Measurements from ENCODE around the gene CFDP1. TPM values are rescaled to one million over a fixed set of nuclear protein-coding genes. Genes with fewer than 3 reads are reported as not detected.

The CFDP1 gene
- polyA plus RNA-seq, 2 of the 4 experiments (the other 2 are of a cell fraction): 70.2 to 72.8 TPM

GRCh38 chr16:75288181-75288580 is 145.1 kb downstream of the CFDP1 start (continued):
- TF ChIP-seq USF2 (IDR thresholded peaks at IDR 0.05) (no peak), MAFK (IDR thresholded peaks at IDR 0.05; ENCODE audit: partially characterized antibody) (no peak), CHD4 (IDR thresholded peaks at IDR 0.05; ENCODE audit: borderline replicate concordance) (no peak)

DNA sequence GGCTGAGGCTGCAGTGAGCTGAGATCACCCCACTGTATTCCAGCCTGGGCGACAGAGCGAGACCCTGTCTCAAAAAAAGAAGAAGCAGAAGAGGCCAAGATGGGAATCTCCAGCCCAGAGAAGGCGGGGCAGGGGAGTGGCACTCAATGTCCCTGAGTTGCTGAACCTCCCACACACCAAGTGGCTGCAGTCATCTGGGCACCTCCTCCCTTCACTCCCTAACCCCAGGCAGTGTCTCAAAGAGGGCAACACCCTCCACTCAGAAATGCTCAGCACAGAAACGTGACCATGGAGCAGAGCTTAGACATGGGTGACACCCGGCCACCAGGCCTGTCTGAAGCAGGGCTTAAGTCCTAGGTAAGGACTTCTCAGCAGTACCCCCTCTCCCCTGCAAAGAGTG is 145.6 kb downstream of the CFDP1 start:
- Histone ChIP-seq H3K4me2 (no peak overlapping the region; the same call in 2 of the 3 replicates), H3K27ac (no peak overlapping the region; a peak in 1 of 6 replicates), H3K9me3 (no peaks in the 10 kb centered on the region), H3K4me1 (0 out of 3 replicates have a peak, but pooled peaks cover 3% of the 10 kb centered on the region), H3K4me3 (no peak overlapping the region)
- TF ChIP-seq CBX8 (IDR thresholded peaks at IDR 0.05): no peak
- no peak for TF ChIP-seq EHMT2 (IDR thresholded peaks at IDR 0.05; ENCODE audit: low read depth)
- no peak for TF ChIP-seq CBX2 (IDR thresholded peaks at IDR 0.05; ENCODE audit: borderline replicate concordance, low read depth)
- TF ChIP-seq RNF2 (IDR thresholded peaks at IDR 0.05; ENCODE audit: borderline replicate concordance, low read depth): no peak
- TF ChIP-seq MAX (IDR thresholded peaks at IDR 0.05): no peak
- TF ChIP-seq EP300 (IDR thresholded peaks at IDR 0.05): no peak
- TF ChIP-seq RAD21 (conservative IDR thresholded peaks at IDR 0.05 in 1 of 2, IDR thresholded peaks at IDR 0.05 in 1 of 2): no peak
- TF ChIP-seq RFX5 (IDR thresholded peaks at IDR 0.05): no peak
- no peak for TF ChIP-seq SMC3 (IDR thresholded peaks at IDR 0.05)
- no peak for TF ChIP-seq ZSCAN20 (CRISPR knock-in tag; IDR thresholded peaks at IDR 0.05)
- TF ChIP-seq KDM5A (IDR thresholded peaks at IDR 0.05): no peak
- POLR2A ChIA-PET: no interaction called here
- WGBS (ENCODE audit: missing lambda C conversion rate): 80% methylated on average over 5 of the region's 5 CpGs
- CTCF ChIA-PET: interaction anchor here (1.2 to 1.4 kb wide), 3 partner anchors 12 to 54 kb away, joined by 3 to 4 read pairs (median 4); no protein-coding TSS in a partner anchor
- FAIRE-seq: no peak
- ATAC-seq: peak in 1 of 2 experiments; percentile 31; a peak in 1 of 6 replicates
- no peak for DNase-seq (ENCODE audit: low read depth in 1 of 2, low spot score in 1 of 2)

GRCh38 chr16:75286389-75286788 is 146.9 kb downstream of the CFDP1 start:
- FAIRE-seq (no peak), DNase-seq (ENCODE audit: low read depth in 1 of 2, low spot score in 1 of 2) (no peak), ATAC-seq (no peak)
- WGBS (ENCODE audit: missing lambda C conversion rate): 84% methylated on average over 6 of the region's 6 CpGs
- TF ChIP-seq ZFP36 (IDR thresholded peaks at IDR 0.05; ENCODE audit: borderline replicate concordance, partially characterized antibody): no peak
- TF ChIP-seq CHD2 (IDR thresholded peaks at IDR 0.05; ENCODE audit: low read length, partially characterized antibody): no peak
- TF ChIP-seq RAD21 (conservative IDR thresholded peaks at IDR 0.05 in 1 of 2, IDR thresholded peaks at IDR 0.05 in 1 of 2): no peak
- no peak for TF ChIP-seq POLR2AphosphoS2 (conservative IDR thresholded peaks at IDR 0.05; ENCODE audit: low read length)
- no peak for TF ChIP-seq GATA3 (IDR thresholded peaks at IDR 0.05; ENCODE audit: borderline replicate concordance)
- TF ChIP-seq MAZ (IDR thresholded peaks at IDR 0.05; ENCODE audit: borderline replicate concordance, low read depth, low read length): no peak
- no peak for TF ChIP-seq HOXA7 (CRISPR knock-in tag; IDR thresholded peaks at IDR 0.05)
- TF ChIP-seq ZC3H11A (IDR thresholded peaks at IDR 0.05): no peak
- no peak for TF ChIP-seq NFE2L2 (conservative IDR thresholded peaks at IDR 0.05; ENCODE audit: low read length)
- TF ChIP-seq TFCP2L1 (CRISPR knock-in tag; IDR thresholded peaks at IDR 0.05): no peak
- no peak for TF ChIP-seq KDM1A (IDR thresholded peaks at IDR 0.05; ENCODE audit: low read depth)
- TF ChIP-seq FOXS1 (CRISPR knock-in tag; IDR thresholded peaks at IDR 0.05): no peak
- POLR2A ChIA-PET: no interaction called here
- Histone ChIP-seq H3K9me3 (no peaks in the 10 kb centered on the region), H3K4me2 (no peak overlapping the region), H3K27ac (no peak overlapping the region), H3K4me3 (no peak overlapping the region), H3K4me1 (0 out of 3 replicates have a peak, but pooled peaks cover 3% of the 10 kb centered on the region)
- CTCF ChIA-PET: interaction anchor here (1.0 kb wide), 1 partner anchor 52 kb away, joined by 3 read pairs; no protein-coding TSS in a partner anchor
